Smooth muscle cell (in vitro differentiated cells): Measurements from ENCODE around the gene DNAJC18. TPM values are rescaled to one million over a fixed set of nuclear protein-coding genes. Genes with fewer than 3 reads are reported as not detected.
A peak's percentile ranks its signal among the peaks of the same experiment; 100 is the strongest.

Source experiments
- DNase-seq: peaks from one replicate; lab custom pipeline; 2025; ENCODE audit not compliant: unreplicated experiment; lab: John Stamatoyannopoulos, UW
- H2AFZ ChIP-seq: fragments of 200-600 bp; sonication (generic); 2 replicates; pipeline ENCODE4 v1.6.0; 2016; ENCODE audit warnings: antibody characterized with exemption, low read depth, mild to moderate bottlenecking
- H3F3A ChIP-seq: fragments of 200-600 bp; sonication (generic); 2 replicates; pipeline ENCODE4 v1.6.0; 2017; ENCODE audit warnings: antibody characterized with exemption, low read depth
- H3K27ac ChIP-seq: fragments of 200-600 bp; sonication (generic); 2 replicates; pipeline ENCODE4 v1.5.1; 2016; ENCODE audit warnings: low read depth, mild to moderate bottlenecking
- H3K27me3 ChIP-seq: fragments of 200-600 bp; sonication (generic); 2 replicates; pipeline ENCODE4 v1.6.1; 2016; ENCODE audit warnings: low read depth, mild to moderate bottlenecking
- H3K36me3 ChIP-seq: fragments of 200-600 bp; sonication (generic); 2 replicates; pipeline ENCODE4 v1.5.1; 2016; ENCODE audit warnings: low read depth
- H3K4me1 ChIP-seq: fragments of 200-600 bp; sonication (generic); 2 replicates; pipeline ENCODE4 v1.5.1; 2016; ENCODE audit warnings: low read depth
- H3K4me2 ChIP-seq: fragments of 200-600 bp; sonication (generic); 2 replicates; pipeline ENCODE4 v1.6.0; 2016; ENCODE audit warnings: mild to moderate bottlenecking
- H3K4me3 ChIP-seq: fragments of 200-600 bp; sonication (generic); 2 replicates; pipeline ENCODE4 v1.5.1; 2016; ENCODE audit warnings: mild to moderate bottlenecking
- H3K79me2 ChIP-seq: fragments of 200-600 bp; sonication (generic); 2 replicates; pipeline ENCODE4 v1.6.0; 2016; ENCODE audit warnings: low read depth, mild to moderate bottlenecking
- H3K9ac ChIP-seq: fragments of 200-600 bp; sonication (generic); 2 replicates; pipeline ENCODE4 v1.6.0; 2016; ENCODE audit warnings: low read depth
- H3K9me3 ChIP-seq: fragments of 200-600 bp; sonication (generic); replicated peaks from 2 replicates; pipeline ENCODE4 v1.5.1; 2016; ENCODE audit warnings: low read depth
- H4K20me1 ChIP-seq: fragments of 200-600 bp; sonication (generic); 2 replicates; pipeline ENCODE4 v1.6.0; 2016; ENCODE audit warnings: low read depth
- WGBS: methylation state at CpG from one replicate; pipeline ENCODE4 v1.1.7; 2016; ENCODE audit warnings: low lambda C conversion rate; 5-methylcytosine and 5-hydroxymethylcytosine counted together
- polyA plus RNA-seq: library from polyadenylated mRNA; unstranded; fragments of >200 nt; fragmentation: Nextera tagmentation; extraction: Ambion mirVana; gene quantifications from 2 replicates; pipeline ENCODE4 v1.2.1, GENCODE V29; 2016
- total RNA-seq: library from RNA; depleted of rRNA; stranded (reverse); fragments of >200 nt; gene quantifications from 2 replicates; pipeline ENCODE4 v1.2.3, GENCODE V29; 2014
- TF ChIP-seq, protein P1 (sequence below): fragments of 200-600 bp; sonication (generic); IDR thresholded peaks from 2 replicates; pipeline ENCODE4 v1.5.1; 2017; ENCODE audit warnings: borderline replicate concordance, mild to moderate bottlenecking, antibody characterized with exemption; ENCODE audit not compliant: insufficient read depth, poor library complexity, severe bottlenecking

The DNAJC18 gene
- total and polyA plus RNA-seq, 2 experiments from 2014 or later = 9.6 to 16.9 TPM

DNA sequence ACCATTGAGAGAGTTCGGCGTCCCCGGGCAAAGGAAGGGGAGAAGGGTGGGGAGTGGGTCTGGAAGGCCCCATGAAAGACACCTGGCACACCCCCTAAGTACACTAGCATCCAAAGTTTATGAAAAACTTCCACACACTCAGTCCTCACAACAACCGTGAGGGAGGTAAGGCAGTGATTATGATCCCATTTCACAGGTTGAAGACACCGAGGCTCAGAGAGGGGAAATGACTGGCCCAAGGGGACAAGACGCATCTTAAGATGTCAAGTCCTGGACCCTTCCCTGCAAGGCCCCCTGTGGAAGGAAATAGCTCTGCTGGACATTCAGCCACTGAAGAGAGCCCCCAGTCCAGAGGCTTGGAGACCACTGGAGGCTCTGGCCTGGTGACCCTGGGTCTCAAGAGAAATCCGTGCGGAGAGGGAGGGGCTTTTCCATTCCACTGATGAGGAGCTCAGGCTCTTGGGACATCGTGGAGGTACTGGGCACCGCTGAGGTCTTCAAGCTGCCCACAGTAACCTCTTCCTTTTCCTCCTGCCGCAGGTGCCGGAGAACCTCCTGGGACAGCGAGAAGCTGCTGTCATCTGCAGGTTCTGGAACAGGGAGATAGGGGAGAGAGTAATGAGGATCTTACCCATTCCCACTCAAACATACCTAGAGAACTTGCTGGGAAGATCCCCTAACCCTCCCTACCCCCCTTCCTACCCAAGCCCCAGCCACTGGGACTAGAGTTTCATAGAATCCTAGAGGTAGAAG is 36.7 kb upstream of the DNAJC18 start:
- DNase-seq = no peak
- Histone ChIP-seq H3F3A (no peaks in the 10 kb centered on the region), H3K27me3 (no peaks in the 10 kb centered on the region), H3K79me2 (no peaks in the 10 kb centered on the region), H3K4me3 (no peak overlapping the region), H3K36me3 (no peaks in the 10 kb centered on the region), H2AFZ (no peak overlapping the region), H4K20me1 (no peaks in the 10 kb centered on the region), H3K4me2 (no peak overlapping the region), H3K9ac (no peak overlapping the region), H3K27ac (no peak overlapping the region), H3K4me1 (peaks cover 21% of the 10 kb centered on the region), H3K9me3 (no peaks in the 10 kb centered on the region)
- WGBS = 92% methylated on average over 10 of the region's 13 CpGs
- TF ChIP-seq, protein P1, sequence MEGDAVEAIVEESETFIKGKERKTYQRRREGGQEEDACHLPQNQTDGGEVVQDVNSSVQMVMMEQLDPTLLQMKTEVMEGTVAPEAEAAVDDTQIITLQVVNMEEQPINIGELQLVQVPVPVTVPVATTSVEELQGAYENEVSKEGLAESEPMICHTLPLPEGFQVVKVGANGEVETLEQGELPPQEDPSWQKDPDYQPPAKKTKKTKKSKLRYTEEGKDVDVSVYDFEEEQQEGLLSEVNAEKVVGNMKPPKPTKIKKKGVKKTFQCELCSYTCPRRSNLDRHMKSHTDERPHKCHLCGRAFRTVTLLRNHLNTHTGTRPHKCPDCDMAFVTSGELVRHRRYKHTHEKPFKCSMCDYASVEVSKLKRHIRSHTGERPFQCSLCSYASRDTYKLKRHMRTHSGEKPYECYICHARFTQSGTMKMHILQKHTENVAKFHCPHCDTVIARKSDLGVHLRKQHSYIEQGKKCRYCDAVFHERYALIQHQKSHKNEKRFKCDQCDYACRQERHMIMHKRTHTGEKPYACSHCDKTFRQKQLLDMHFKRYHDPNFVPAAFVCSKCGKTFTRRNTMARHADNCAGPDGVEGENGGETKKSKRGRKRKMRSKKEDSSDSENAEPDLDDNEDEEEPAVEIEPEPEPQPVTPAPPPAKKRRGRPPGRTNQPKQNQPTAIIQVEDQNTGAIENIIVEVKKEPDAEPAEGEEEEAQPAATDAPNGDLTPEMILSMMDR = no peak

DNA sequence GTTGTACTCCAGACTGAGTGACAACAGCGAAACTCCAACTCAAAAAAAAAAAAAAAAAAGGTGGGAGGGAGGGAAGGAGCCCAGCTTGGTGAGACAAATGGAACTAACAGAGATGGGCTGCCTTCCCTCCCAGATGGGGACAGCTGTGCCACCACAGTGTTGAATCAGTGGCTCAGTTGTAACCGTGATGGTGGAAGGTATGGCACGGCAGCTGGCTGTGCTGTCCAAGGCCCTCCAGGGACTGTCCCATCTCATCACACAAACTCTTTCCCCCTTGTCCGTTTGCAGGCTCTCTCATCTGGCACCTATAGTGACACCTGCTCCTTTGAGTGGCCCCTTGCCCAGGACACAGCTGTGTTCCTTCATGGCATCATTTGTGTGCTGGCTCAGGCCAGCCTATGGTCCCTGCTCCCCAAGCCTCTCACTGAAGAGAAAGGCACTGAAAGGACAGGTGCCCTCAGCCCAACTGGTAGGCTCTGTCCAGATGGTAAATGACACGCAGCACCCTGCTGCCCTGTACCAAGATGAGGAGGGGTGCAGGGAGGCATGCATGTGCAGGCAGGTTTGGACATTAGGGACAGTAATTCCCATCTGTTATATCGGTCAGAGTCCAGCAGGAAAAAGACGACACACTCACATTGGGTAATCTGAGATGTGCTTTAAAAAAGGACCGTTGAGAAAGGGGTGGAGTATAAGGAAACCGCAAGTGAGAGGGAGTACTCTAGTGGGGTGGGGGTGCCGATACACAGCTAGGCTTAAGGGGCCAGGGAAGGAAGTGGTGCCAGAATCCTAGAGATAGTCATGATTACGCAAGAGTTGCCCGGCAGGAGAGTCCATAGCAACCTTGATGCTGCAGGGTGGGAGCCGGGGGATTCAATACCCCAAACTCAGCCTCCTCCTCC is 35.8 kb upstream of the DNAJC18 start:
- no peak overlapping the region for H3K27ac ChIP-seq
- no peak for DNase-seq

DNA sequence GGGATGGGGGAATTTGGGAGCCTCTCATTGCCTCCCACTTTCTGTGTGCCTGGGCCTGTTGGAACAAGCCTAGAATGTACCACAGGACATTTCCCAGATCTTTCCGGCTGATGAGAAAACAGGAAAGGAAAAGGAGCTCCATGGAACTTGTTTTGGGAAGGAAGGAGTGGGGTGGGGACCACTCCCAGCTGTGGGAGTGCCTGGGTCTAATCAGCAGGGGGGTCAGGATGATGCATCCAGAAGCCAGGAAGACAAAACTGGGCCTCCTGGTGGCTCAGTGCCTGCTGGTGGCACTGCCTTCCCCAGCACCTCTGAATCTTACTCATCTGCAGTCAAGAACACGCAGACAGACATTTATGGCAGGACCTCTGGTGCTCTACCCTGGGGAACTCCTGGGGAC is 34.2 kb upstream of the DNAJC18 start:
- H3K36me3 ChIP-seq = no peaks in the 10 kb centered on the region
- DNase-seq = no peak
- H3K9ac ChIP-seq = peak overlapping the region; percentile 14
- TF ChIP-seq, protein P1 = peak; percentile 5
- peak overlapping the region; percentile 58 for H2AFZ ChIP-seq
- peaks cover 2% of the 10 kb centered on the region for H3F3A ChIP-seq
- 38% methylated on average over 2 of the region's 2 CpGs for WGBS
- H3K9me3 ChIP-seq = no peaks in the 10 kb centered on the region
- H3K4me2 ChIP-seq = peak overlapping the region; percentile 19
- peaks cover 21% of the 10 kb centered on the region for H3K4me1 ChIP-seq
- peak overlapping the region; percentile 49 for H3K27ac ChIP-seq
- no peaks in the 10 kb centered on the region for H4K20me1 ChIP-seq
- no peaks in the 10 kb centered on the region for H3K79me2 ChIP-seq
- H3K27me3 ChIP-seq = no peaks in the 10 kb centered on the region
- H3K4me3 ChIP-seq = no peak overlapping the region

More for the DNA sequence above, 35.8 kb upstream of the DNAJC18 start:
- no peaks in the 10 kb centered on the region for H3K27me3 ChIP-seq
- H3K79me2 ChIP-seq = no peaks in the 10 kb centered on the region
- TF ChIP-seq, protein P1 = no peak
- H3K36me3 ChIP-seq = no peaks in the 10 kb centered on the region
- peaks cover 21% of the 10 kb centered on the region for H3K4me1 ChIP-seq
- H3K4me3 ChIP-seq = no peak overlapping the region
- no peak overlapping the region for H3K4me2 ChIP-seq
- no peaks in the 10 kb centered on the region for H4K20me1 ChIP-seq
- H3F3A ChIP-seq = no peaks in the 10 kb centered on the region
- no peak overlapping the region for H2AFZ ChIP-seq
- no peak overlapping the region for H3K9ac ChIP-seq
- WGBS = 78% methylated on average over 12 of the region's 13 CpGs
- no peaks in the 10 kb centered on the region for H3K9me3 ChIP-seq
